Kidney tubule cell (primary cell): ENCODE measurements around the gene ANKH.

ENCODE experiments used
- DNase-seq: peaks from one replicate; pipeline ENCODE4 v3.0.0-alpha.2; 2018; ENCODE audit warnings: low spot score

ANKH gene

DNA sequence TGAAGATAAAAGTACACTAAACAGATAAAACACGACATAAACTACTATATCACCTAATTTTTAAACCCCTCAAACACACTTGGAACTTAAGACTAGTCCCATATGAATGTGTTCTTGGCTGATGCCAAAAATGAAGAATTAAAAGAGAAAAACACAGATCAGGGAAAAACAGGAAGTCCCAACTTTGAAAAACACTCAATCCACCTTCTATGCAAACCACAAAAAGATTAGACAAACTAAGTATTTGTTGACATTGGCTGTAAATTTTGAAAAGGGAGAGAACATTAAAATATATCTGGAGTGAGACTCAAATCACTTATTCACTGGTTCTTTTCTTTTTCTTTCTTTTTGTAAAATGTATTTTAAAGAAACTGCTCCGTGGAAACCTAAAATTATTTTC lies 81.4 kb downstream of the ANKH start:
- DNase-seq, result no peak

DNA sequence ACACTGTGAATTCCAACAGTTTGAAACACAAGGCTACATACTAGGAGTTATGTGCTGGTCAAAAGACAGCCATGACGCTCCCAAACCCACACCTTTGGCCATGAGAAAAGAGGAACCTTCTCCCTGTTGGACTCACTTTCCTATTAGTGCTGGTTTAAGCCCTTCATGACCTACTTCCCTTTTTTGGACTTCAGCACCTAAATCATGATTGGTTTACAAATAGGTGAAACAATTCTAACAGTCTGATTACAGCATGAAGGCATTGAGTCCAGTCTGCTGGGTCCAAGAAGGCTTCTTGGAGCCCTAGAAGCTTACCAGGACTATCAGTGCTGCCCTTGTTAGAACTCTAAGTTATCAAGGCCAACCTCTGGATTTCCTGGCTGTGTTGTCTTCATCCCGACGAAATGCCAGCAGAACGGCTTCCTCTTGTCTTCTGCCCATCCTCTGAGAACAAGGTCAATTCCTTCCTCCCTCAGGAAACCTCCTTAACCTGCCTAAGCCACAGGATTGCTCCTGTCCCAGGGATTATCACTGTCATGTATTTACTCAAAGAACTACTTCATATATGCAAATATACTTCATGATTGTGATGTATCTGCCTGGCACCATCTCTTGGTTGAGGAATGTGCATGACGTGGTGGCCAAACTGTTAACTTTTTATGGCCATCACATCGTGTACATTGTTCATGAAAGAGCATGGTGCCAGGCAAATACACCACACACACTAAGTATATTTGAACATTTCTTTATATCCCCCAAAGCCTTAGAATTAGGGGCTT lies 83.6 kb downstream of the ANKH start:
- DNase-seq, result no peak

DNA sequence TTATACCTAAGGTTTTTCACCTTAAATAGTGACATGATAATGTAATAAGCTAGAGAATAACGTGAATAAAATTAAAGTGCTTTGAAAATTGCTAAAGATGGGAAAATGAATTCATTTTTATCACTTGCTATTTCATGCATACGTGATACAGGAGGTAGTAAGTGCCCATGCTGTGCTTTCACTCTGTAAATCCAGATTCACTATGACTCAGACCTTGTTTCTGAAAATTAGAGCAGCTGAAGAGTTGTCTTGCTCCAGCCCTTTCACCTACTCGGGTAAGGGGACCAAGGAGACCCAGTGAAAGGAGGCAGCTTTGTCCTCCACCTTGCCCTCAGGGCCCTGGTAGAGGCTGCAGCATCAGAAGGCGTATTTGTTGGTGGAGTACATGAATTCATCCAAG lies 87.9 kb downstream of the ANKH start:
- DNase-seq, result no peak

DNA sequence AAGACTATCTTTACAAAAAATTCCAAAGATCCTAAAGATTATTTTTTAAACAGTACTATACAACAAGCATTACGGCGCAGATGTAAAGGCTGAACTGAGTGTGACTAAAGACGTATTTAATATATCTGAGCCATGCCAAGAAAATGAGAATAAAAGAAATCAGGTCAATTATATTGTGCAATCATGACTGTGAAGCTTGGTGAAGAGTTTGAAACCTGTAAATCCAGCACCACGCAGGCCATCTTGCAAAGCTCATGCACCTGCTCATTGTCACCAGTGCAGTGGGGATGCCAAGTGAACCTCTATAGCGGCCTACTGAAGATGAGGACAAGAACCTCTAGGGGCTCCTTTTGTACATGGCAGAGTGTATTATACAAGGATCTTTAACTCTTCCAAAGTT lies 89.0 kb downstream of the ANKH start:
- no peak for DNase-seq

DNA sequence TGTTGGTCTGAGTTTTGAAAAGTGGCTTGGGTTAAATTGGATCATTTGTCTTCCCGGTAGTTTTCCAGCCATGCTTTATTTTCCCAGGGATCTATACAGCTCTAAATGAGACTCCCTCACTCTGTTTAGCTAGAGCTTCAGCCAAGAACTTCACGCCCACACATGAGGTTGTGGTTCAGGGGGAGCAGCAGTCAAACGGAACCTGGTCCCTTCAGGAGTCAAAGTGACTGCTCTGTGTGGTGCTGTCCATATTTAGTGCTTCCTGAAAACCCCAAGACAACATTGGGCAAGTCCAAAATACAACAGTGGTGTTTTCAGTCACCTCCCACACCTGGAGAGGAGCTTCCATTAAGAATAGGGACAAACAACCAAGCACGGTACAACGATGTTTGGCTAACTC lies 90.5 kb downstream of the ANKH start:
- DNase-seq, result no peak

DNA sequence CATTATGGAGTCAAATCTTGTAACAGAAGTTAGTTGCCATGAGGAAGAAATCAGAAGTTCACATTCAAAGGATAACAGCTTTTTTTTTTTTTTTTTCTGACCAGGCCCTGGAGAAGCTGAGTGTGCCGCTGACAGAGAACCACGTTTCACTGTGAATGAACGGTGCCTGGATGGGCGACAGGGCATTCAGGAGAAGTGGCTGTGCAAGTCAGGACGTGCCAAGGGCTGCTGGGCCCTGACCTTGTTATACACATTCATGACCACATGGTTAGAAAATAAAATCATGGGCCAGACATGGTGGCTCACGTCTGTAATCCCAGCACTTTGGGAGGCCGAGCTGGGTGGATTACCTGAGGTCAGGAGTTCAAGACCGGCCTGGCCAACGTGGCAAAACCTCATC lies 91.6 kb downstream of the ANKH start:
- no peak for DNase-seq

DNA sequence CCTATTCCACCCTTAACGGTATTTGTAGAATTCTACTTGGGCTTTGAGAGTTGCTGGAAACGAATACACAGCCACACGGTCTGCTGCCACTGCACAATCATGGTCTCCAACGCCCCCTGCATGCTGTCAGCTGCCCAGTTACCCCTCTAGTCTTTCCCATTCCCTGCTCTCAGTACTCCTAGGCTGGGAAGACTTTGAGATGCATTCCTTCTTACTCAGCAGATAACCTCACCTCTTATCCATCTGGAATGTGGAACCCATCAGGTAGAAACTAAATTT lies 92.8 kb downstream of the ANKH start:
- peak; percentile 44 for DNase-seq

DNA sequence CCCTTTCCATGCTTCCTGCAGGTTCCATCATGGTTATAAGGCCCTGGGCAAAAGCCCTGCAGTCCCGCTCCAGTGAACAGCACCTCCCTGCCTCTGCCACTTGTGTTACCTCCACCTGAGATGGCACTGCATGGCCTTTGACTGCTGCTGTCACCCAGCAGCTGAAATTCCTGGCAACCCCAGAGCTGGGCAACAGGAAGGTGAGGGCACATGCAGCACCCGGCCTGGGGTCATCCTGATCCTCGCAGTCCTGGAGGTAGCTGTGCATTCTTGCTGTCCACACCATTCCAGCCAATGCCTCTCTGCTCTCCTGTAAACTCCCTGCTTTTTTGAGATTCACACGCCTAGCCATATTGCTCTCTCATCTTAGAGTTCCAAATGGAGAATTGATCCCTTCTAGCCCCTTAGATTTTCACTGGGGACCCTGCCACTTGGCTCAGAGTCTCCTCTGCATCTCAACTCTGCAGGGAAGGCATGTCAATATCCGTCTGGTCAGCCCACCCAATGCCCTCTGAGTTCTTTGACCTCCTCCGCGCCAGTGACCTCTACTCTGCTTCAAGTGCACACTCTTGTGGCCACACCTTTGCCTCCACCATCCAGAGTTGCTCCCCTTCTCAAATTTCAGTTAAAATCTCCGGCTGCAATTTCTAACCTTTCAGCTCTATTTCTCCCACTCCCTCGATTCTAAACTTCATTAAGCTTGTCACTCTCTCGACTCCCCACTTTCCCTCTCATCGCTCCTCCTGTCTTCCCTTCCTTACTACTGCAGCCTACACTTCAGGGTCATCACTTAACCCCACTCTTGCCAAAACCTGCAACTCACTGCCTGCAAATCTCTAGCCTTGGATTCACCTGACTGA lies 93.4 kb downstream of the ANKH start:
- no peak for DNase-seq

DNA sequence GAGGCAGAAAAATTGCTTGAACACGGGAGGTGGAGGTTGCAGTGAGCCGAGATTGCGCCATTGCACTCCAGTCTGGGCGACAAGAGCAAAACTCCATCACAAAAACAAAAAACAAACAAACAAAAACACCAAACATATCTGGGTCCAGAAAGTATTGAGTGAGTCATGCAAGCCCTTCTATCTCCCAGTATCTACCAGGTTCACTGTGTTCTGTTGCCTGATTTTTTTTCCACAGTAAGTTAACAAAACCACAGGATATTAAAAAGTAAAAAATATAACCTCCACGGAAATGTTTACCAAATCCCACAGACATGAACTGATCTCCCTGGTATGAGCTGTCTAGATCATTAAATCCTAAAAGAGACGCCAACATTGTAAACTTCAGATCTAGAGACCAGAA lies 94.4 kb downstream of the ANKH start:
- no peak for DNase-seq

DNA sequence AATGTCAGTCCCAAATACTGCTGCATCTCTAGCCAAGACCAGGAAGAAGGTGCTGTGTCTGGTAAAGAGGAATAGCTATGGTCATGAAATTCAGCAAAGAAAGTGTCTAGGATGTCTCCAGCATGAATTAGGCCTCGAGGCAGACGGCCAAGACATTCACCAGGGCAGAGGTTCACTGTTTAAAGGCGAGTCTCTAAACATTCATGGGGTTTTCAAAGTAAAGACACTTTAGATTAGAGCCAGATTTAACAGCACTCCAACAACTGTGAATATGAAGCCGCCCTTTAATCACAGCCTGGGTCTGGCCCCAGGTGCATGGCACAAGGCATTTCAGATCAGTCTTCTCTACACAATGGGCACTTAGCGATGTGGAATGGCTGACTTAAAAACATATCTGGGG lies 95.0 kb downstream of the ANKH start:
- DNase-seq, result no peak

DNA sequence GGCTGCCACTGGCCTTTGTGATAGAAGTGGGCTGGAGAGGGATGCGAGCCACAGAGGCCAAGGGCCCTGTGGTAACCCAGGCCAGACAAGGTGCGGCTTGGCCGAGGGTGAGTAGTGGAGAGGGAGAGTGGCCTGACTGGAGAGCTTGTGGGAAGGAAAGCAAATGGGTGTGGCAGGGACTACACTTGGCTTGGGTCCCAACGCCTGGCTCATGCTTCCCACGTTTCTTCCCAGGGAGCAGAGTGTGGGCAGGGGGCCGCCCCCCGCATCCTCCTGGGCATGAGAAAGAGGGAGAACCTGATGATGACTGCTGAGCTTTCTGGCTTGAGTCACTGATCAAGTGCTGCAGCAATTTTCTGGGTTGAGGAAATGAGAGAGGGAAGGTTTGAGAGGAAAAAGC lies 95.7 kb downstream of the ANKH start:
- DNase-seq, result peak; percentile 11

DNA sequence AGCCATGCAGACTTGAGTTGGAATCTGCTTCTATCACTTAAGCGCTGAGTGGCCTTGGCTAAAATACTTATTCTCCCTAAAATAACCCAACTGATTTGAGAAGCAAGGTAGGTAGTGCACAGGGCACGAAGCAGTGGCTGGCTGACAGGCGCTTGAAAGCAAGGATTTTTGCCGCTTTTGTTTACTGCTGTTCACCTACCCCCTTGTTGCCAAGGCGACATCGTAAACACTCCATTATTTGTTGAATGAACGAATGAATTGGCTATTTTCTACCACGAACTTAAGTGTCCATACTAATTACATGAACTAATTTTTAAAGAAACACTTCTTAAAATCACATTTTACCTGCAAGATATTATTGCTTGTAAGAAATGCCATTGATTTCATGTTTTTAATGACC lies 98.0 kb downstream of the ANKH start:
- no peak for DNase-seq

DNA sequence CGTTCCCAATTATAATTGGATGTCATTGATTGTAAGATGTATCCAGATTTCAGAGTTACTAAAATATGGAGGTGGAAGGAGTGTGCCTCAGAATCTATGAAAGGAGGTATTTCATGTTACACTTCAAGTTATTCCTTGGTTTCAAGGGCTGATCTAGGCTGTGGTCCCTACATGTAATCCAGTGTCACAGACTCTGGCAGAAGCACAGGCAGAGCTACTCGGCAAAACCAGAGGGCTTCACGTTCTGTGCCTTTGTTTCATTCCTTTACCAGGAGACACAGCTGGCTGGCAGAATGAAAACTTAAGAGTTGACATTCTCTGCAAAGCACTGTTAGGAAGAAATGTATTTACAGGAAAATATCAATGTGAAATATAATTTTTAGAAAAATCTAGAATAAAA lies 99.6 kb downstream of the ANKH start:
- DNase-seq, result no peak

DNA sequence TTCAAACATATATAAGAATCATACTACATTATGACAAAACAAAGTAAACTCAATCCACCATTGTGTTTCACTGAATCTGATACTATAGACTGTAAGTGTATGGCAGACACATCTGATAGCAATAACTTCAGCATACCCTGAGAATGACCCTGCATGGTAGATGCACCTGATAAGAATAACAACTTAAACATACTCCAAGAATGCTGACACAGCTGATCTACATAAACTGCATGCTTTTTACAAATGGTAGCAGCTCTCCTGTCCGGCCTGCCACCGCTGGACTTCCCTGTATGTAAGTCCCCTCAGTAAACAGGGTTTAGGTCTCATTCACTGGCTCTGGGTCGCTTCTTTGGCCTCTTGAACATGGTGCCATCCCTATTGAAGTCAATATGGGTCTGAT lies 100.4 kb downstream of the ANKH start:
- no peak for DNase-seq

DNA sequence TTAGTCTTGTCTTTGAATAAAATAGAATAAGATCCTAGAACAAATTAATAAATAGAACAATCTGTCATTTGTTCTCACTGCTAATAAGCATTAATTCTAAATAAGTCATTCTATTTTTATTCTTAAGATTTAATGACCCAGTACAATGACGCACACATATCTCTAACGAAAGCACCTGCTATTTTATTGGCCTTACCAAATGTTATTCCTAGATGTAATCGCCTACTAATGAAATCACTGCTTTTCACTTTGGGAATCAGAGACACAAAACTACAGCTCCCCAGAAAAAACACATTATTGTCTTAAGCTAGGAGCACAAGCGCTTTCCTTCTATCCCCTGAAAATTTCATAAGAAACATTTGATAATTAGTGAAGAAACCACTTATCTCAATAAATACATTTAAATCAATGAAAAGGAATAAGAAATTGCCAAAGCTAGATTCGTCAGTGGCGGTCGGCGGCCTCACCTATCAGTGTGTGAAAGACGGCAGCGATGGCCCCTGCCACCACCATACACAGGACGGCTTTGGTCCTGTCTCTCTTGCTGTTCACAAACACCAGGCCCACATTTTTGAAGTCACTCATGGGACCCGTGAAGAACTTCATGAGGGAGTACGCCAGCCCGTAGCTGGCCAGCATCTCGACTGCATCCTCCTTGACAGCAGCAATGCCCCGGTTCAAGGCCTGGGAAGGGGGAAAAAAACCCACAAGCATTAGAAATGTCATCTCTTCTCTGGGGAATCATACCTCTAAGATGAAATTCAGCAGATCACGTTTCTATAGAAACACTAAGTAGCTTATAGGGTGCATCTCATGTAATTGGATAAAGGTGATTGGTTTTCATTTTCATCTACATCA lies 102.8 kb downstream of the ANKH start:
- DNase-seq, result no peak

DNA sequence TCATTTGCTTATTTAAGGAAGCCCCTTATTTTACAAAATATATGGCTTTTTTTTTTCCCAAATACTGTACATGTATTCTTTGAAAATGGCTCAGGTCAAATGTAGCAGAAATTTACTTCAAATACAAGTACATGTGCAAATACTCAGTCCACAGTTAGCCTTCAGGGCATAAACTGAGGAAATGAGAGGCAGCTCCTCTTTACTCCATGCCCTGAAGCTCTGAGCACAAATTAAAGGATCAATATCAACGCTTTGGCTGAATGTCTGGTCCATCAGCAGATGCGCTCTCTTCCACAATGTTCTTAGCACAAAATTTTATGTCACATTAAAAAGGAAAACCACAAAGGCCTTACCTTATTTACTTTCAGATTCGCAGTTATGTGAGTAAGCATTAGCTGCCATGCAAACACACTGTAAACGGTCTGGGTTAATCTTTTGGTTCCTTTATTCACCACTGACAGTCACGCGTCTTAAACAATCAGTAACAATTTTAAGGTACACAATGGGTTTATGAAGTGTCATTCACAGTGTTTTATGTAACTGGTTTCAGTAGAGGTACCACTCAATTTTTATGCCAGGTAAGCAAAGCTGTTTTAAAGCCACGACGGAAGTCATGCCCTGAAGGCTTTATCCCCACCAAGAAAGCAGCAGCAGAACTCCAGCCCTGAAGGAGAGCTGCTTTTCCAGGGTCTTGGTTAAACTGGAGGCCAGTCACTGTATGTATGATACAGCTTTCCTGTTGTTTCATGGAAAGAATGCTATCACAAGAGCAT lies 103.7 kb downstream of the ANKH start:
- DNase-seq, result peak; percentile 32

DNA sequence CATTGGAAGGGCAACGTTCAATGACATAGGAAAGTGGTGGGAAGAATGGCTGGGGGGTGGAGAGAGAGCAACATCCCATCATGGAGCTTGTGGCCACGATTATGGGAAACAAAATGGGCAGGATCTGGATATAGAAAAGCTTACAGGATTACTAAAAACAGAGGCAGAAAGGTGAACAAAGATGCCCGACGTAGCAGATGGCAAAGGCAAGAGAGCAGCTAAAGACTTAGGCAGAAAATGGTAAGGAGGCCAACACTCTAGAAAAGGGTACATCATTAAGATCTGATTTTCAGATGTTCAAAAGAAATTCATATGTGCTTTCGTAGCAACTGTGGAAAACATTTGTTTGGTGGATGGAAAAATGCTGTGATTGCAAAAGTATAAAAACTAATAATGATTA lies 104.5 kb downstream of the ANKH start:
- no peak for DNase-seq

DNA sequence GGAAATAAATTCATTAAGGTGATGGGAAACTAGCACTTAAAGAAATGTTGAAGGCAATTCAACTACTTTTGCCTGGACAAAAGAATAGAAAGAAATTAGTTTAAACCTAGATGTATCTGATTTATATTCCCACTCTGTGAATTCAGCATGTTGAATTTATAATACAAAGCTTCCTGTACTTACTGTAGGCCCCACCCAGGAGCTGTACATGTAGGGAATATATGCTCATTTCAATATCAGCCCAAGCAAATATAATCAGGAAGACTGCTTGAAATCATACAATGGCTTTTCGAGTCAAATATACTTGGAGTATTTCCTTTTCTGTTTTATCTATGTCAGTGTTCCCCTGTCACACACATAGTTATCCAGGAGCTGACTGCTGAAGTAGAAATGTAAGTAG lies 105.0 kb downstream of the ANKH start:
- no peak for DNase-seq

DNA sequence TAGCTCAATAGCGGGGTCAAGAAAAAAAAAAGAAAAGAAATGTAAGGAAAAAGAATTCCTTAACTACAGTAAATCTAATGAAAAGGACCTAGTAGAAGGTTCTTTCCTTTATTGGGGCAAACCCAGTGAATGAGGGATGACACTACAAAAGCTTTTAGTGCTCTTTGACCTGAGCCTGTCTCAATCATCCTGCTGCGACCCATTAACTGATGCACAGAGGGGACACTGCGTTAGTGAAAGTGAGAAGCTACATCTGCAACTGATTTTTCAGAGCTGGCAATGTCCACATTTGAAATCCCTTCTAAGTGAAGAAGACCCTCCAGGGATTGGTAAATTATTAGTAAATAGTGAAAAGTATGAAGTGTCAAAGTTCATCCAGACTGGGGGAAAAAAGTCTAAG lies 106.0 kb downstream of the ANKH start:
- DNase-seq, result no peak

DNA sequence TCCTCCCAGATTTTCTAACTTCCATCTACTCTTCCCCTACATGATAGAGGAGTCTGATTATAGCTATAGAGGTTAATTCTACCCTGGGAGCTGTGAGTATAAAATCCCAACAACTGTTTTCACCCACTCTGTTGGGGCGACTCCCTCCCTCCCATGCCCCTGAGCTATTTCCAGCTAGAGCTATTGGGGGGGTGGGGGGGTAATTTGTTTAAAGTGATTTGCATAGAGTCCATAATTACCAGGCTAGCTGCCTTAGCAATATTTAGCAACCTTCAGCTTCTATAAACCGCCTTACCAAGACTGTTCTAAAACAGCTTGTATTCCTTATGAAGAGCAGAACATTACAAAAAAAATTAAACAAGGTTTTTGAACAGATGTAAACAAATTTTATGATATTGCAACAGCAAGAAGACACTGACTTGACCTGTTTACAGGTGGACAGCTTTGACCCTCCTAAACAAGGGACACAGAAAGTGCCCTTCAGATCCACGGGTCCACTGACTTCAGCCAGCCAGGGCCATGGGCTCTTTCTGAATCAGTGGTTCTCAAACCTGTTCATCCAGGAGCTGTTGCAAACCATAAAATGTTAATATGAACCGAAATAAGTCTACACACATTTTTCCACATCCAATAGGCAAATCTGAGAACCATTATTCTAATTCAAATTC lies 108.9 kb downstream of the ANKH start:
- DNase-seq, result no peak

DNA sequence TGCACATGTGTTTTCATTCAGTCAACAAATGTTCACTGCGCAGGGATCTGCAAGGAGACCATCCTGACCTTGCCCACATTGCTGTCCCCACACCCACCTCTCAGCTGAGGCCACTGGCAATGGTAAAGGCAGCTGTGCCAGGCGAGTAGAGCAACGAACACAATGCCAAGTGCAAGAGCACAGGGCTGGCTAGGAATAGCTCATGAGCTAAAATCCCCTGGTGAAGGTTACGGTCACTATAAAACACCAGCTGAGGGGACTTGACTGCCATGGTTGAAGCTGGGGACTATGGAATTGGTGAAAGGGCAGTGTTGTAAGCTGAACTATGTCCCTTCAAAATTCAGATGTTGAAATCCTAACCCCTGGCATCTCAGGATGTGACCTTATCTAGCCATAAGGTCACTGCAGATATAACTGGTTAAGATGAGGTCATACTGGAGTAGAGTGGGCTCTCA lies 111.0 kb downstream of the ANKH start:
- DNase-seq, result no peak
